ENCODE measurements around the gene FNDC10. TPM values are rescaled to one million over a fixed set of nuclear protein-coding genes. Genes with fewer than 3 reads are reported as not detected.
A peak's percentile ranks its signal among the peaks of the same experiment; 100 is the strongest.

FNDC10 gene
- total and polyA plus RNA-seq, 9 of the 15 experiments (the other 6 are each of a cell fraction or from before 2014, with no cell fraction given): 0.08 to 6.3 (median 1.6) TPM

GRCh38 chr1:1615256-1616044, 15.5 kb upstream of the FNDC10 start, which contains the start of gene MIB2 (continued):
- TF ChIP-seq ZNF280B (CRISPR knock-in tag; IDR thresholded peaks at IDR 0.05) (no peak), SIX5 (IDR thresholded peaks at IDR 0.05; ENCODE audit: borderline replicate concordance in 1 of 2, insufficient read depth in 1 of 2, low read depth in 1 of 2, low read length in 2 of 2) (peak; percentile 62 to 75), SIRT6 (IDR thresholded peaks at IDR 0.05; ENCODE audit: low read depth, low read length) (no peak), NFE2L1 (tag; IDR thresholded peaks at IDR 0.05; ENCODE audit: borderline replicate concordance, low read depth) (no peak), PHB (CRISPR knock-in tag; IDR thresholded peaks at IDR 0.05) (0 out of 2 replicates have a peak, but pooled peaks have one; percentile 15), NRF1 (conservative IDR thresholded peaks at IDR 0.05 in 1 of 2, IDR thresholded peaks at IDR 0.05 in 1 of 2) (peak; percentile 99), KAT8 (IDR thresholded peaks at IDR 0.05; ENCODE audit: low read depth) (no peak), ATF3 (IDR thresholded peaks at IDR 0.05) (no peak), ATF3 (CRISPR knock-in tag; conservative IDR thresholded peaks at IDR 0.05) (peak; percentile 55; the same call in 1 of the 2 replicates), DPF2 (IDR thresholded peaks at IDR 0.05) (no peak; the same call in 1 of the 2 replicates), KDM1A (IDR thresholded peaks at IDR 0.05) (no peak), KLF1 (tag; IDR thresholded peaks at IDR 0.05) (no peak), MLX (CRISPR knock-in tag; conservative IDR thresholded peaks at IDR 0.05) (no peak), ZKSCAN1 (IDR thresholded peaks at IDR 0.05; ENCODE audit: low read depth, low read length) (peak; percentile 64), MYC (IDR thresholded peaks at IDR 0.05; ENCODE audit: low read depth, low read length) (peak; percentile 80), MYC (CRISPR knock-in tag; IDR thresholded peaks at IDR 0.05; ENCODE audit: borderline replicate concordance, low read depth) (no peak), NFRKB (IDR thresholded peaks at IDR 0.05; ENCODE audit: low read depth) (peak; percentile 52), ZNF76 (CRISPR knock-in tag; IDR thresholded peaks at IDR 0.05; ENCODE audit: borderline replicate concordance) (peak; percentile 83; the same call in 1 of the 2 replicates), TAF15 (IDR thresholded peaks at IDR 0.05; ENCODE audit: low read depth, low read length) (no peak), KLF13 (tag; IDR thresholded peaks at IDR 0.05; ENCODE audit: borderline replicate concordance, low read depth) (peak; percentile 53; the same call in 1 of the 2 replicates), SNAPC5 (CRISPR knock-in tag; IDR thresholded peaks at IDR 0.05) (no peak), ZNF639 (CRISPR knock-in tag; conservative IDR thresholded peaks at IDR 0.05 in 1 of 2, IDR thresholded peaks at IDR 0.05 in 1 of 2) (peak in 1 of 2 experiments; percentile 89; a peak in 2 of 4 replicates)

All from K562 (cell line).